Measurements from ENCODE around the gene ASMT.

- TF ChIP-seq CREB1 (IDR thresholded peaks at IDR 0.05; ENCODE audit: low read depth) (no peak), YY1 (IDR thresholded peaks at IDR 0.05; ENCODE audit: low read depth) (no peak)
These were observed 34.8 kb downstream of the ASMT start for GRCh38 chrX:1649621-1650020.
